ENCODE data around the gene RBBP8NL. TPM values are rescaled to one million over a fixed set of nuclear protein-coding genes. Genes with fewer than 3 reads are reported as not detected.

RBBP8NL gene
- total RNA-seq, 6 experiments from 2014 or later = not detected

GRCh38 chr20:62448788-62449187, 21.4 kb upstream of the RBBP8NL start:
- intact Hi-C loops (cut with DNase I) = no loop called here
- Histone ChIP-seq H3K27ac (no peak overlapping the region), H3K4me3 (no peak overlapping the region), H3K4me1 (peaks cover 0 to 7% (median 0%) of the 10 kb centered on the region in 4 donors), H3K27me3 (no peaks in the 10 kb centered on the region), H3K36me3 (no peaks in the 10 kb centered on the region), H3K9me3 (no peaks in the 10 kb centered on the region)
- 60% methylated on average over 1 of the region's 14 CpGs for WGBS (ENCODE audit: insufficient coverage, low coverage, low lambda C conversion rate, missing lambda C conversion rate)
- ATAC-seq (no peak), DNase-seq (no peak)
- TF ChIP-seq CTCF (IDR thresholded peaks at IDR 0.05) = no peak
- no peak for TF ChIP-seq POLR2A (IDR thresholded peaks at IDR 0.05)

- Histone ChIP-seq H3K27me3 (no peaks in the 10 kb centered on the region), H3K27ac (no peak overlapping the region), H3K4me1 (peaks cover 0 to 7% (median 0%) of the 10 kb centered on the region in 4 donors), H3K36me3 (no peaks in the 10 kb centered on the region), H3K9me3 (no peaks in the 10 kb centered on the region), H3K4me3 (no peak overlapping the region)
- intact Hi-C loops (cut with DNase I) = no loop called here
- no peak for DNase-seq
- ATAC-seq = no peak
- TF ChIP-seq CTCF (IDR thresholded peaks at IDR 0.05) (no peak), POLR2A (IDR thresholded peaks at IDR 0.05) (no peak)
- WGBS (ENCODE audit: insufficient coverage, low coverage, low lambda C conversion rate, missing lambda C conversion rate) = 69% methylated on average over 8 of the region's 10 CpGs
Measured at GRCh38 chr20:62448038-62448437, 20.7 kb upstream of the RBBP8NL start.

- Histone ChIP-seq H3K9me3 (no peaks in the 10 kb centered on the region), H3K27me3 (no peaks in the 10 kb centered on the region), H3K27ac (no peak overlapping the region), H3K4me3 (no peak overlapping the region), H3K36me3 (no peaks in the 10 kb centered on the region), H3K4me1 (peaks cover 0 to 7% (median 0%) of the 10 kb centered on the region in 4 donors)
- intact Hi-C loops (cut with DNase I) = no loop called here
- WGBS (ENCODE audit: insufficient coverage, low coverage, low lambda C conversion rate, missing lambda C conversion rate) = 81% methylated on average over 12 of the region's 44 CpGs
- TF ChIP-seq CTCF (IDR thresholded peaks at IDR 0.05) (no peak), POLR2A (IDR thresholded peaks at IDR 0.05) (no peak)
- ATAC-seq = no peak
- no peak for DNase-seq
Measured at GRCh38 chr20:62446888-62447869, 19.8 kb upstream of the RBBP8NL start.

GRCh38 chr20:62446481-62446880, 19.1 kb upstream of the RBBP8NL start:
- DNase-seq = no peak
- TF ChIP-seq POLR2A (IDR thresholded peaks at IDR 0.05) (no peak), CTCF (IDR thresholded peaks at IDR 0.05) (no peak)
- Histone ChIP-seq H3K4me1 (peaks cover 0 to 7% (median 0%) of the 10 kb centered on the region in 4 donors), H3K9me3 (no peaks in the 10 kb centered on the region), H3K27ac (no peak overlapping the region), H3K36me3 (no peaks in the 10 kb centered on the region), H3K4me3 (no peak overlapping the region), H3K27me3 (no peaks in the 10 kb centered on the region)
- intact Hi-C loops (cut with DNase I) = no loop called here
- ATAC-seq = no peak
- 20% methylated on average over 1 of the region's 12 CpGs for WGBS (ENCODE audit: insufficient coverage, low coverage, low lambda C conversion rate, missing lambda C conversion rate)
